Measurements from ENCODE around the gene MYO18B.

MYO18B gene

GRCh38 chr22:26016916-26017315 is 274.9 kb downstream of the MYO18B start:
- no peak for DNase-seq

DNA sequence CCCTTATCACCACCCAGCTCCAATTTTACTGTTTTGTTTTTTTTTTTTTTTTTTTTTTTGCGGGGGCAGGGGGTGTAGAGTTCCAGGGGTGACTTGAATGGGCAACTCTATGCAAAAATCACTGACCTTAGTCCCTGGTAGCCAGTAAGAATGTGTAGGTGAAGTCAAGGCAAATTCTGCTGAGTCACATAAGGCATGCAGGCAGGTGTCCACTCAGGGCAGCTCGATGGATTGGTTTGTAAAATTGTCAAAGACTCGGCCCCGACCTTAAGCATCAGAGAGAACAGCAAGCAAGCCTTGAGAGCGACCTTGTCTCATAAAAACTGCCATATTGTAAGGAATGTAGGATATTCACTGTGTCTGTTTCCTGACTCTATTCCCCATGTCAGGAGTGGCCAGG is 275.9 kb downstream of the MYO18B start:
- no peak for DNase-seq

GRCh38 chr22:26019596-26019995 is 277.6 kb downstream of the MYO18B start:
- no peak for DNase-seq

DNA sequence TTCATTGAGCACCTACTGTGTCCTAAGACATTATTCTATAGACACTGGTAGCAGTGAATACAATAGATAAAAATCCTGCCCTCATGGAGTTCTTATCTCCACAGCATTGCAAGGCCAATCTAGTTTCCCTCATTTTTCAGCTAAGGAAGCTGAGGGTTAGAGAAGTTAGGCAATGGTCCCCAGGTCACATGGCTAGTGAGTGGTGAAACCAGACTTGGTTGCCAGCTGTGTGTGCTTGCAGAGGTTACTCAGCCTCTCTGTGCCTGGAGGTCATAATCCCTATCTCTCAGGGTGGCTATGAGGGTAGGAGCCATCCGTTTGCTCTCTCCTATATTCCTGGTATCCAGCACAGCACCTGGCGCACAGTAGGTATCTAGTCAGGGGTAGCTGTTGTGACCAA is 279.5 kb downstream of the MYO18B start:
- no peak for DNase-seq

DNA sequence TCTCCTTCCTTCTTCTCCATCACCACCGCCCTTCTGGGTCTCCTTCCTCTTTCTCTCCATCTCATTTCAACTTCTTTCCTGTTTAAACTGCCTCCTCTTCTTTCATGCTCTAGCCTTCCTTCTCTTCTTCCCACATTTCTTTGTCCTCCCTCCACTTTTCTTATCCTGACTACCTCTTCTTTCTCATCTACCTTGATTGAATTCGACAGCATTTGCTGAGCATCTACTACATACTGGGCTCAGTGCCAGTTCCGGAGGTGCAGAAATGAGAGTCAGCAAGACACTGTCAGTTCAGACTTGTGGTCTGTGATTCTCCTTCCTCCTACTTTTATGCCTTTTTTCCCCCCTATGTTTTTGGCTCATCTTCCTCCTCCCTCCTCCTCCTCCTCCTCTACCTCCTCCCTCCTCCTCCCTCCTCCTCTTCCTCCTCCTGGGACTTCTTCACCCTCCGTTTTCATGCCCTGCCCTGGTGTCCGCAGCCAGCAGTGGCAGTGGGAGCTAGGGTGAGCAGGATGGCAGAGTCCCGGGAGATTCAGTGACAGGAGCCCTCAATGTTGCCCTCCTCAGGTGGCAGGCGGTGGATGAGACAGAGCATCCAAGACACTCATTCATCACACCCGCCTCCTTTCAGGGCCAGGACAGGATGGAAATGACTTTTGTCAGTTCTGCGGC is 281.3 kb downstream of the MYO18B start:
- DNase-seq, result no peak

GRCh38 chr22:26025626-26026025 is 283.6 kb downstream of the MYO18B start:
- DNase-seq, result no peak

GRCh38 chr22:26027341-26027740 is 285.4 kb downstream of the MYO18B start:
- no peak for DNase-seq

DNA sequence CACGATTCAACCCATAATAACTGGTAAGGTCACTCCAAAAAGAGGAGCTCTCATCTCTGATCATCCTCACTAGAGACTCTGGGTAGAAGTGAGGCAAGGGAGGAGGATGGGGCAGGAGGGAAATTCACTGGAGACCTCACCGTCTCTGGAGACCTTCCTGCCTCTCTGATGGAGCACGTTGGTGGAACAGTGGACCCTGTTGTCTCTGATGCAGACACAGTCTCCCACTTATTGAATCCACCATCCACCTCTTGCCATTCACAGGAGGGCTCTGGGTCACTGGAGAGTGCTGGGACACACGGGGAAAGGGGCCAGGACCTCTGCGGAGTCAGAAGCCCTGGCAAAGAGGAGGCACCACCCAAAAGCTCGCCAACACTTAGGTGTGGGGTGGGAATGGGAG is 289.7 kb downstream of the MYO18B start:
- no peak for DNase-seq

DNA sequence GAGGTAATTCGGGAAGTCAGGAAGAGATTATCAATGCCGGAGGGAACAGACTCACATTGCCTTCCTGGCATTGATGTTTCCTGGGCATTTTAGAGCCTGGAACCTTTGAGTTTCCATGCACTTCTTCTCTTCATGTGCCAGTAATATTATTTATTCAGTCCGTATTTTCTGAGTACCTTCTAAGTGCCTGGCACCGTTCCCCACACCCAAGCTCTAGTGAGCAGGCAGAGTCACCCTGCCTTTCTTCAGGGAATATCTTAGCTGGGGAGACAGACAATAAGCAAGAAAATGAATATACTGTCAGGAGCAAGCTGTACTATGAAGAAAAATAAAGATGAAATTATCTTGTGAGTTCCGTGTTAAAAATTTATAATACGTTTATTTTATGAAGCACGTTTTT is 291.1 kb downstream of the MYO18B start:
- no peak for DNase-seq

DNA sequence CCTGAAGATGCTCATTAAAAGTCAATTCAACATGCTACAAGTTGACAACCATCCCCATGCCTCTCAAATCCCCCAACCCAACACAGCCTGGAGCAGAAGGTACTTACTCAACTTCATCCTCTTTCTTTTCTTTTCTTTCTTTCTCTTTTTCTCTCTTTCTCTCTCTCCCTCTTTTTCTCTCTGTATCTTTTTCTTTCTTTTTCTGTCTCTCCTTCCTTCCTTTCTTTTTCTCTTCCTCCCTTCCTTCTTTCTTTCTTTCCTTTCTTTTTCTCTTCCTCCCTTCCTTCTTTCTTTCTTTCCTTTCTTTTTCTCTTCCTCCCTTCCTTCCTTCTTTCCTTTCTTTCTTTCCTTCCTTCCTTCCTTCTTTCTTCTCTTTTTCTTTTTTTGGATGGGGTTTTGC is 291.6 kb downstream of the MYO18B start:
- DNase-seq, result no peak

GRCh38 chr22:26035523-26035922 is 293.5 kb downstream of the MYO18B start:
- no peak for DNase-seq

DNA sequence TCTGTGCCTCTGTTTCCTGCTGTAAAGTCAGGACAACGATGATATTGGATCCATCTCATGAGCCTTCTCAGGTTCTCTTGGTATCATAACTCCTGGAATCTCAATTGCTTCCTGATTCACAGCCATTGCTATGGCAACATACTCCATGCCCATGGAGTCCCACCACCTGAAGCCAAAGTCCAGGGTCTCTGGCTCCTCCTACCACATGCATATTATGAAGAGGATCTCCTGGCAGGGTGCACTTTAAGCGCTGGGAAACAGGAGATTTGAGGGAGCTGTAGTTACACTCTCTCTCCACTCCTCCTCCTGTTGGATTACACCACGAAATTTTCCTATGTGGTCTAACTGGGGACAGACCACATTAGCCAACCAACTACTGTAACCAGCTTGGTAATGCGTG is 296.4 kb downstream of the MYO18B start:
- DNase-seq, result no peak

DNA sequence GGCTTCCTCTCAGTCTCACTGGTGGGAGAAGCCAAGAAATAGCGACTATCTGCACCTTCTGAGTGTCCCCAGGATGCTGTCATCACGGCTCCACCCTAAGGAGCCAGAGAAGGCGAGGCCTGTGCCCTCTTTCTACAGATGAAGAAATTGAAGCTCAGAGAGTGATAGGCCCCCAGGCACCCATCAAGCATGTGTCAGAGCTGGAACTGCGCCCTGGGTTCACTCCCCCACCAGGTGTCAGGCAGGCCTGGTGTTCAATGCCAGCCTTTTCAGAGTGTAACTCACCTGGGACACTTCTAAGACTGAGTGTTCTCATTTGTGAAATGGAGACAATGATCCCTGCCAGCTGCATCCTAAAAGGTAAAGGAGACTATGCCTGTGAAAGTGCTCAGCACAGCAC is 299.9 kb downstream of the MYO18B start:
- no peak for DNase-seq

- DNase-seq, result no peak
Observed at GRCh38 chr22:26043031-26043430, 301.0 kb downstream of the MYO18B start.

DNA sequence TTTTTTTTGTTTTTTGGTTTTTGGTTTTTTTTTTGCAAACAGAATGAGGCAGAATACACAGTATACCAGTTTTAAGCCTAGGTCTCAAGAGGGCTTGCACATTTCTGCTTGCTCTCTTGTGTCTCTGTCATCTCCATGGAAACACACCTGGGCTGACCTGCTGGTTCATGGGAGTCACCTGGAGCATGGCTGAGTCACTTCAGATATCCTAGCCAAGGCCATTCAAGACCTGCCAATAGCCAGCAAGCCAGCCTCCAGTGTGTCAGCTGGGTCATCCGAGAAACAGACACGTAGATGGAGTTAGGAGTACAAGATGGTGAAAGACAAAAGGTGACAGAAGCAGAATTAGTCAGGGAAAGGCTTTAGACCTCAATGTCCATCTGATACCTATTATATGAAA is 303.1 kb downstream of the MYO18B start:
- DNase-seq, result no peak

DNA sequence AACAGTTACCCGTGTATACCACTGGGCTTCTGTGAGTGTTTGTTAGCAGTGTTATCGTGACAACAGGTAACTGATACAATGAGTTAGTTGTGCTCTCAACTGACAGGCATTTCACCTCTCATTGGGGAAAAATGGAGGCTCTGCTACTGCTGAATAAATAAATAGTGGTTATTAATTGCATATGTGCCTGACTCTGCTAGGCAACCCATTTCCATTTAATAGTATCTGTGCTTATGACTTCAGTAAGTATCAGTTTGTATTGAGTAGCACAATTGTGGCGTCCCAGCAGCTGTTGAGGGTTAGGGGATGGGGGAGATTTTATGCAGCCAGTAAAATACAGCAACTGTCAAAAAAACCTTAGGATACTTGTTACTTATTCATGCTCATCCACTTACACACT is 303.9 kb downstream of the MYO18B start:
- DNase-seq, result no peak

- DNase-seq, result no peak
Observed at GRCh38 chr22:26047516-26047915, 305.5 kb downstream of the MYO18B start.

DNA sequence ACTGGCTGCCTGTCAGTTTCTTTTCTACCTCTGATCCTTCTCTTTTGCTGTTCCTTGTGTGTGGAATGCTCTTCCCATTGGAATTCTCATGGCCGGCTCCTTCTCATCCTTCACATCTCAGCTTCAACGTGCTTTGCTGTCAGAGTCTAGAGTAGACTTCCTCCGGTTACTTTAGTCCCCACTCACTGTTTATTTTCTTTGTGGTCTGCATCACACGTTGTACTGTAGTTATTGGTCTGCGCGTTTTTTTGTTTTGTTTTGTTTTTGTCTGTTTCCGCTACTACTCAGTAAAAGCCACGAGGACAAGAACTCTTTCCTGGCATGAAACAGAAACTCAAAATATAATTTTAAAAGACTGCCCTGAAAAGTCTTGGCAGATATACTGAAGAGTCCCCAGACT is 305.9 kb downstream of the MYO18B start:
- no peak for DNase-seq

- no peak for DNase-seq
Observed at GRCh38 chr22:26050079-26050478, 308.1 kb downstream of the MYO18B start.

DNA sequence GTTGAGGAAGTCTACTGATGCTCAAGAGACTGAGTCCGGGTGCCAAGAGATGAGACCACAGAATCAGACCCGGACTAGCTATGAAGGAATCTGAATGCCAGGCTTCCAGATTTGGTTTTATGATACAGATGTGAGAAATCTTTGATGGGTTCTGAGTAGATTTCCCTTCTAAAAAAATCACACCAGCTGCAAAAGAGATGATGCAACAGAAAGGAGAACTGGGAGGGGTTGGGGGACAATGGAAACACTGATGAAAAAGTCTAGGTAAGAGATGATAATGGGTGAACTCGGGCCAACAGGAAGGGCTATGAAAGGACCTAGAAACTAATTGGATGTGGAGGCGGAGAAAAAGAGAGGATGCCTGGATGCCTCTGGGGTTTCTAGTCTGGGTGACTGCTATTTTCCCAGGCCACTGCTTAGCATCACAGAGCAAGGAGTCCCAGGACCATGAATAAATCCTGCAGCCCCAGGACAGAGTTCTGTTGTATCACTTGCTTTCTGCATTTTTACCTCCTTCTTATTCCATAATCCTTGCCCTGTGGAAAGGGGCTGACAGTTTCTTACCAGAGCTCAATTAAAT is 311.8 kb downstream of the MYO18B start:
- DNase-seq, result no peak

GRCh38 chr22:26054841-26055605 is 313.0 kb downstream of the MYO18B start:
- DNase-seq, result no peak

GRCh38 chr22:26055693-26056092 is 313.7 kb downstream of the MYO18B start:
- DNase-seq, result no peak

GRCh38 chr22:26056455-26057200 is 314.6 kb downstream of the MYO18B start:
- no peak for DNase-seq

GRCh38 chr22:26057731-26058130 is 315.7 kb downstream of the MYO18B start:
- DNase-seq, result no peak

Measured in bone marrow (tissue), 2 donors.